ENCODE results near the gene SMPD1.
A peak's percentile ranks its signal among the peaks of the same experiment; 100 is the strongest.

SMPD1 gene

DNA sequence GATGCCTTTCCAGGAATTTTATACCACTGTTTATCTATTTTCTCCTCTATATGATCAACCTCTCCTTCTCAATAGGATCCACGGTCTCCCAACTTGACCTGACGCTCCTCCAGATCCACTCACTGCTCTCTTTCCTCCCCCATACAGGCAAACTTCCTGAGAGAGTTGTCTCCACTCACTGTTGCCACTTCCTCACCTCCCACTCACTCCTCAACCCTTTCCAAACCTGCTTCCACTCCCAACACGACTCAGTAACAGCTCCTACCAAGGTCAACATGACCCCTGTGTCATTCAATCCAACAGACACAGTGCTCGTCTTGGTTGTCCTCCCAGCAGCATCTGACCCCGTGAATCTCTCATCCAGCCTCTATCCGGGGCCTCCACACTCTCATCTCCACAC lies 25.5 kb downstream of the SMPD1 start:
- no peak for DNase-seq

DNA sequence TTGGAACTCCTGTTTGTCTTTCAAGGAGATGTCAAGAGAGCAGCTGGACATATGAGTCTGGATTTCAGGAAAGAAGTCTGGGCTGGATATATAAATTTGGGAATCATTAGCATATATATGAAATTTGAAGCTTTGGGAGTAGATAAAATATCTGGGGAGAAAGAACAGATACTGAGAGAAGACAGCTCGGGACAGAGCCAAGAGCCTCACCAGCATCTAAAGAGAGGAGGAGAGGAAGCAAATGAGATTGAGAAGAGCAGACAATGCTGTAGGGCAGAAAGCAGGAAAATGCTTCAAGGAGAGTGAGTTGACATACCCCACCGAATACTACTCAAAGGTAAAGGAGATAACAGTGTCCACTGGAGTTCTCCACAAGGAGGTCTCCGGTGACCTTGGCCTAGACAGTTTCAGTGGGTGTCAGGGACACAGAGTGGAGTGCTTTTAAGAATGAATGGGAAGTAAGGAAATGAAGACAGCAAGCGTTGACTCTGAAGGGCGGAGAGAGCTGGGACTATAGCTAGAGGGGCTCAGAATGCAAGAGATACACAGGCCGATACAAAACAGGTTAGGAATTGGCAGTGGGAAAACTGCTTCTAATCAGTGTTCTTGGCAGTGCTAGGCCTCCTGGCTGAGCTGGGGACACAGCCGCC lies 27.8 kb downstream of the SMPD1 start:
- DNase-seq: no peak

DNA sequence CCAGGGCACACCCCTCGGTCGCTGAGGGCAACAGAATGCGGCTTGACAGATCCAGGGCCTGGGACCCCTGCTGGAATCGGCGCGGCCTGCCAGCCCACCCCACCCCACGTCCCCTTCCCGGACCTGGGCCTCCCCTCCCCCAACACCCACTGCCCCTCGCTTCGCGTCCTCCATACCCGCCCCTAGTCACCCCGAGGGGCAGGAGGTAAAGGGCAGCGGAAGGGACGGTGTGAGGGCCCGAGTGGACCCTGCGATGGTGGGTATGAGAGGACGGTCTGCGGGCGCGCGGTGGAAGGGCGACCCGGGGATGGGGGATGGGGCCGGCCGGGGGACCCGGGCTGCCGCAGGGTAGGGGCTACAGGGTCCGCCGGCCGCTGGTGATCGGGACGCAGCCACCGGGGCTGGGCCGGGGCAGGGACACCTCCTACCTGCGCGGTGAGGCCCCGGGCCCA lies 28.3 kb downstream of the SMPD1 start:
- DNase-seq: no peak

DNA sequence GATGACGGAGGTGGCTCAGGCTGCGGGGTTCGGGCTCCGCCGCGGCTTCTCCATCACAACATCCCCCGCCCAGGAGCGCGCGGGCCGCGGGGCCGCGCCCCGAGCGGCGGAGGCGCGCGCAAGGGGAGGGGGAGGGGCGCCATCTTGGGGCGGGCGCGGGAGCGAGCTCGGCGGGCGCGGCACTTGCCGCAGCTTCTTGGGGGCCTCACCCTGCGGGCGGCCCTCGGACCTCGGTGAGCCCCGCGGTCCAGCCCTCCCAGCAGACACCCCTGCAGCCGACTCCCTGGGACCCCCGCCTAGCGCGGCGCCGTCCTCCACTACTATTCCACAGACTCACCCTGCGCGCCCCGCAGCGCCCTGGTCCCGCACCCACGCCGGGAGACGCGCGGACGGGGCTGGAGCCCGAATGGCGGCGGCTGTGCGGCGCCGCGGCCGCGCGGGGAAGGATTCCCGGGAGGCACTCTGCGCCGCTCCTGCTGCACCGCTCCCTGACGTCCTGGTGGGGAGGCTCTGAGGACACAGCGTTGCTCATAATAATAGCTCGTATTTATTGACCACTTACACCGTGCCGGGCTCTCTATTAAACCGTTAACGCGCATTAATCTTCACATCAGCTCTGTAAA lies 28.8 kb downstream of the SMPD1 start, which contains the start of gene APBB1:
TSS of gene APBB1 (minus strand) at position 86 of the 623 bp plus-strand sequence. CDS start 7,747 bp downstream, outside the sequence.
- DNase-seq: peak; percentile 64

DNA sequence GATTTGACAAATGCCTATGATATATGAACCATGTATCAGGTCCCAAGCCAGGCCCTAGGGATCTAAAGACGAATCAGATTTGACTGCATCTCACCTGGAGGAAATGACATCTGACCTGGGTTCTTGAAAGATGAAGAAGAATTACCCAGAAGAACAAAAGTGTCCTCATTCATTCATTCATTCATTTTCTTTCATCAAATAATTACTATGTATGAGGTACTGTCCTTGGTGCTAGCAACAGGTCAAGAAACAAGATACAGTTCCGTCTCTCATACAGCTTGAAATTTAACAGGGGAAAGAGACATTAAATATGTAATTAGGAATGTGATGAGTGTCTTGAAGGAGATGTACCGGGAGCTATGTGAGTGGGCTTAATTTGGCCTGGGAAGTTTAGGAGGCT lies 30.4 kb downstream of the SMPD1 start:
- no peak for DNase-seq

DNA sequence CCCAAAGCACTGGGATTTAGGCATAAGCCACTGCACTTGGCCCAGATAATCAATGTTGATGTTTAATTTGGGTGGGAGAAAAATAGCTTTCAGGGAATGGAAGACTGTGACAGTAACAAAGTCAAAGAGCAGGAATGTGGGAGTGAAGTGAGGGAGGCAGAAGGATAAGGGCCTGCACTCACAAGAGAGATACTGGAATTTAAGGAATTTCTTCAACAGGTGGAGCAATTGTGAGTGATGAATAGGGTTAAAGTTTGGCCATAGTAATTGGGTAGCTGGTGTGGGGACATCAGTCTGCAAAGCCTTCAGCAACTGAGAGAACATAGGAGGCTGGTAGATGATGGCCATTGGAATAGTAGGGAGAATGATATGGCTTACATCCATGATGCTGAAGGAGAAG lies 37.2 kb downstream of the SMPD1 start:
- no peak for DNase-seq

DNA sequence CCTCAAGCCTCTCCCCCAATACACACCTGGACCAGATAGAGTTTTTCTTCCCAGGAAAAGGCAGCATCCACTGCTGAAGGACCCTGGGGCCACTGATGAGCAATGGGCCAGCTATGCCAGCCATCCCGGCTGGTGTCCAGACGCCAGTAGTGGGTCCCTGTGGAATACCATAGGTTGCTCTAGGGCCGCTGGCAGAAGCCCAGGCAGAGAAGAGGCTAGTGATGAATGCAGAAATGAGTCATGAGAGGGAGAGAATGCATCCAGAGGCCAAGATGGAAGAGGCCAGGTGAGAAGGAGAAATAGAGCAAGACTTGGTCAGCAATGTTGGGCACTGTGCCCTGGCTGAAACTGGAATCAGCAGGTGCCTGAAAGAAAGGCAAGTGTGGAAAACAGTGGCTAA lies 41.6 kb downstream of the SMPD1 start:
- no peak for DNase-seq

DNA sequence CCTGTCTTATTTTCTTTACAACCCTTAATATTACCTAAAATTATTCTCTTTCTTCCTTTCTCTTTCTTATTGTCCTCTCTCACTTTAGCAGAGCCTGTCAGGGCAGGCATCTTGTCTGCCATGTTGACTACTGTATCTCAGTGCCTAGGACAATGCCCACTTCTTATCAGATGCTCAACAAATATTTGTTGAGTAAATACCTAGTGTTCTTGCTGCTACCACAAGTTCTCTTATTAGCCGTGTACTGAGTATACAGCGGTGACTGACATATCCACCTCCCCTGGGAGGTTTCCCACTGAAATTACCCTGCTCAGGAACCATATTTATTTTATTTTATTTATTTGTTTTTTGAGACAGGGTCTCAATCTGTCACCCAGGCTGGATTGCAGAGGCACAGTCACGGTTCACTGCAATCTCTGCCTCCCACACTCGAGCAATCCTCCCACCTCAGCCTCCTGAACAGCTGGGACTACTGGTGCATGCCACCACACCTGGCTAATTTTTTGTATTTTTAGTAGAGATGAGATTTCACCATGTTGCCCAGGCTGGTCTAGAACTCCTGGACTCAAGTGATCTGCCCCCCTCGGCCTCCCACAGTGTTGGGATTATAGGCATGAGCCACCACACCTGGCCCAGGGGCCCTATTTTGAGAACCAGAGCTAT lies 43.9 kb downstream of the SMPD1 start:
- DNase-seq: no peak

DNA sequence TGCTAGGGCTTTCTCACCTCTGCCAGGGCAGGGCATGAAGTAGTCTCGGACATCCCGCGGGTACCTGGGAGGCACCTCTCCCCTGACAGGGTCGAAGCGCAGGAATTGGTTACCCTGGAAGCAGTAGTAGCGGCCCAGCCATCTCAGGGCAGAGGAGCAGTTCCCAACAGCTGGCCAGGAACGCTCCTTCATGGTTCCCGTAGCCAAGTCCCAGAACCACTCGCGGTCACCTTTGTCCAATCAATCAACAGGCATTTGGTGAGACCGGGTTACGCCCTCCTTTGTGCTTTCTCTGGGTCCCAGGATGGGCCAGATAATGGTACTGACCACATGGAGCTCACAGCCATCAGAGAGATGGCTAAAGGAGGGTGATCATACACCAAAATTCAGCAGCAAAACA lies 47.1 kb downstream of the SMPD1 start:
- no peak for DNase-seq

DNA sequence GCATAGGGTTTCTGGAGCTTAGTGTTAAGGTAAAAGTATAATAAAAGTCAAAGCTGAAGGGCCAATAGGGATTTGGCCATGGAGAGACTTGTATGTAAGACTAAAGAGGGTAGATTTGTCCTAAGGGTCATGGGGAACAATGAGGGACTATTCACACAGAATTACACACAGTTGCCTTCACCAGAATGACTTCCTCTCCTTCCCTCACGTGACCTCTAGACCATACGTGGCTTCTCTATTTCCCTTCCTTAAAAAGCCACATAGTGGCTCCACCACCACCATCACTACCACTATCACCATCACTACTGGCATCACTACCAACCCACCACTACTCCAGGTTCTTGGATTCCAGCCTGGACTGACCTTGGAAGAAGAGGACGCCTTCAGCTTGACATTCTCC lies 47.7 kb downstream of the SMPD1 start:
- no peak for DNase-seq

DNA sequence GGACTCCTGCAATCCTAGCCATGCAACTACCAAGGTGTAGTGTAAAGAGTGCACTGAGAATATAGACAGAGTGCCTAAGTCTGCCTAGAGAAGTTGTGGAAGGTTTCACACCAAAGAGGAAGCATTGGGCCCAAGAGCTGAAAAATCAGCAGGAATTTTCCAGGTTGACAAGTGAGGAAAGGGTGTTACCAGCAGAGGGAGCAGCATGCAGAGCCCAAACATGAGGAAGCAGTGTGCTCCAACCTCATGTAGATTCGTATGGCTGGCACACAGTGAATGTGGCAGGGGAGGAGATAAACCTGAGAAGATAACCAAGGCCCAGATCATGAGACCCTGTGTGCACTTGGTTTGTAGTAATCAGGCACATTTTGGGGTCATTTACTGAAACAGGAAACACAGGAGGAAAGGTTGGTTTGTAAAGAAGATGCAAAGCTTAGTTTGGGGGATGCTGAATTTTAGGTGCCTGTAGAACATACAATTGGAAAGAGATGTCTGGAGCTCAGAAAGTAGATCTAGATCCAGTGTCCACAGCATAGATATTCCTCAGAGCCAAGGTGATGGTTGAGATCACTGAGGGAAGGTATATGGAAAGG lies 48.8 kb downstream of the SMPD1 start:
- peak; percentile 19 for DNase-seq

DNA sequence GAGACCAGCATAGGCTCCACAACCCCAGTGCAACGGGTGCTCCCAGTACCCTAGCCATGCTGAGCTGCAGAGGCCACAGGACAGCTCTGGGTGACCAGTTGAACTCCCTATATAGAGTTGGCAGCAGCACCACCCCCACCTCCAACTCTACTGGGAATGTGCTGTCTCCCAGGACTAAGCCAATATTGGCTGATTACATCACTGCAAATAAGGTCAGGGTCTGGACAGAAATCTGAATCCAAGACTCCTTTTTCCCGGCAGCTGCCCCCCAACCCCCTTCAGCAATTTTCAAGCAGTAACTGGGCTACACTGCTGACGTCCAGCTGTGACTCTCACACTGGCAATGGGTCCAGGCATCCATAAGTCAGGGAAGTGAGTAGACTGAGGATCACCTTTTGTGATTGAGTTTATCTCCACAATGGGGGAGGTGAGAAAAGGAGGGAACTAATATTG lies 50.7 kb downstream of the SMPD1 start, which contains the start of gene HPX:
TSS of gene HPX (minus strand) at position 82 of the 453 bp plus-strand sequence. CDS start at position 58, 24 bp downstream.
- no peak for DNase-seq

DNA sequence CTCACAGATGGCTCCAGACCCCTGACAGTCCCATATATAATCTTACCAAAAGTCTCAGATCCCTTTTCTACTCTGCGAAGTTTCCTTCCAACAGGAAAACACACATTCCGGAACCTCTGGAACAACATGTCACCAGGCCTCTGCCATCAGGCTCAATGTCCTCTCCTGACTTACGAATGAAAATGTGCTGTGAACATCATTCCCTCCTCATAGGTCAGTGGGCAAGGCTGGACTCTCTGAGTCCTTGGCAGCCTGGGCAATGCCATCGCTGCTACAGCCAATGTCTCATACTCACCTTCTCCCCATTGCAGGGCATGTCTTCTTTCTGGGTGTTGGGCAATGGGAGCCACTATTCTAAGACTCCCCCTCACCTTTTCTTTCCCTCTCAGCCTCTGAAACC lies 52.2 kb downstream of the SMPD1 start:
- no peak for DNase-seq

DNA sequence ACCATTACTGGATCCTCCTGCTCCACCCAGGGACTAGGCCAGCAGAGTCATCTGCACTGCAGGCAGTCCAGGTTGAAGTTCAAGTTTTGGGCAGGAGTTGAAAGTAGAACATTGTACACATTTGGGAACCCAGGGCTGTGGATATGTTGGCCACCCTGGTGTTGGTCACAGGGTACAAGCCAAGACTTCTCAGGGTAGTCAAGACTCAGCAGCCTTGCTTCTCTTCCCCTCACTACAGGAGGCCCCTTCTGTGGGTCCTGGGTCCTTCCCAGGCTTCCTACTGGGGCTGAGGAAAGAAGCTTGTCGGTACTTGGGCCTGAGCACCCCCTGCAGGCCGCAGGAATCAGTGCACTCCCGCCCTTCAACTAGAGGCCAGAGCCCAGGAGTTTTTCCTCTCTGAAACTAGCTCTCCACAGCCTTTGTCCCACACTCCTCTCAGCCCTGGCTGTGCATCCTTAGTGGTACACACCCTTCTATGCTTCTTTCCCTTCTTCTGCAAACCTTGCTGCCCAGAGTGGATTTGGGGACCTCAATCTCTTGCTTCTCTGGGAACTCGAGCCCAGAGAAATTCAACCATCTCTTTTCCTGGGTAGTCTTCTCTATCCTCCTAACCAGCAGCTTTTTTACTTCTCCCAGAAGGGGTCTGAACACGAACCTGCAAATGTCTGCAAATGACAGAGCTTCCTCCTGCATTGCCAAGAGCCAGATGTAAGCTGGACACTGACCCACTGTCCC lies 53.2 kb downstream of the SMPD1 start:
- DNase-seq: peak; percentile 27

All from activated T-cell treated with anti-CD3 and anti-CD28 coated beads for 4 hours (primary cell).